ENCODE results near the gene SEMA4F.

Gene SEMA4F

DNA sequence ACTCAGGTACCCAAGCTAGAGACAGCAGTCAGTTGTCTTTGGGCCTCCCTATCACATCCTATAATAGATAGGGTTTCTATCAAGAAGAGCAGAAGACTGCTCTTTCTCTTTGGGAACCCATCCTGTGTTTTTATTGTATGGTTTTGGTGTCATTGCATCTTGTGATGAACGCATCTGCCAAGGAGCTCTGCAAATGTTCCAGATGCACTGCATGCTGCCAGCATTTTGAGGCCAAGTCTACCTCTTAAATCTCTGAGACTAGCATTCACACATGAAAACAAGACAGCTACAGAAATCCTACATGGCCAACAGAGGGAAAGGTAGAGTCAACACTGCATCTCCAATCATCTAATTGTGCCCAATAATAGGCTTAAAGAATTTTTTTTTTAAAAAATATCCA is 14.0 kb downstream of the SEMA4F start:
- no peak overlapping the region for H3K27ac ChIP-seq (ENCODE audit: low read depth, low read length)
- H3K9ac ChIP-seq (ENCODE audit: low read depth, low read length) = no peak overlapping the region
- H3K4me1 ChIP-seq (ENCODE audit: control insufficient read depth, insufficient read depth, low read length) = no peaks in the 10 kb centered on the region
- H3K27me3 ChIP-seq (ENCODE audit: control insufficient read depth, insufficient read depth, low read length) = no peaks in the 10 kb centered on the region
- no peaks in the 10 kb centered on the region for H3K9me3 ChIP-seq (ENCODE audit: control insufficient read depth, insufficient read depth, low read length)
- H3K36me3 ChIP-seq (ENCODE audit: control insufficient read depth, insufficient read depth, low read length) = no peaks in the 10 kb centered on the region
- no peak overlapping the region for H3K4me3 ChIP-seq (ENCODE audit: low read depth, low read length)

DNA sequence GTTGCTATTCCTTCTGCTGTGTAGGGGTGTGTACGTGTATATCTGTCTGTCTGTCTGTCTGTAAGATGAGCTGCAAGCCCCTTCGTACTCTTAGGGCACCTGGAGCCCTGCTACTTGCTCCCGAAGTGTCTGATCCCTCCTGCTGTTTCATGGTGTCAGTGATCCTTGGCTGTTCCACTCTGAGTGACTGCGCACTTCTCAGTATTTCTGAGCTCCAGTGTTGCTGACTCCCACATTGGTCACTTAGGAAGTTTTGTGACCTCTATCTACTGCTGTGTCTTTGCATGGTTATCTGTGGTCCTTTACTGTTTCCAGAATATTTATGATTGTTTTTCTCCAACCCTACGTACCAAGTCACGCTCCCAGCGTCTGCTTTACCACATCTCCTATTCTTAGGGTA is 16.2 kb downstream of the SEMA4F start:
- Histone ChIP-seq H3K27me3 (ENCODE audit: control insufficient read depth, insufficient read depth, low read length) (no peaks in the 10 kb centered on the region), H3K36me3 (ENCODE audit: control insufficient read depth, insufficient read depth, low read length) (no peaks in the 10 kb centered on the region), H3K9ac (ENCODE audit: low read depth, low read length) (no peak overlapping the region), H3K4me1 (ENCODE audit: control insufficient read depth, insufficient read depth, low read length) (no peaks in the 10 kb centered on the region), H3K9me3 (ENCODE audit: control insufficient read depth, insufficient read depth, low read length) (no peaks in the 10 kb centered on the region), H3K27ac (ENCODE audit: low read depth, low read length) (no peak overlapping the region), H3K4me3 (ENCODE audit: low read depth, low read length) (no peak overlapping the region)

DNA sequence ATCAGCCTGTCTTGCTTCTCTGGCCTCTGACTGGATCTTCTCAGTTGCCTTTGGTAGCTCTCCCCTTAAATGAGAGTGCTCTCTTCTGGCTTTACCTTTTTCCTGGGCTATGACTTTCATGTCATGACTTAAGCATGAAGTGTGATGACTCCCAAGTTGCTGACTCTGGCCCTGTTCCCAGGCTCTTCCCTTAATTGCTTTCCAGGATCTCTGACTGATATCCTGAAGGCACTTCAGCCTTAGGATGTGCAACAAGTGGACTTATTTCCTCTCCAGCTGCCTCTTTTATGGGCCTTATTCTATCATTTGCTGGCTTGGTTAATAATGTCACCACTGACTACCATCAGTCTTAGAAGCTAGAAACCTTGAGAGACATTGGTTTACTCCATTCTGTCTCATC is 17.4 kb downstream of the SEMA4F start:
- H3K9me3 ChIP-seq (ENCODE audit: control insufficient read depth, insufficient read depth, low read length) = no peaks in the 10 kb centered on the region
- H3K4me3 ChIP-seq (ENCODE audit: low read depth, low read length) = no peak overlapping the region
- no peak overlapping the region for H3K9ac ChIP-seq (ENCODE audit: low read depth, low read length)
- H3K36me3 ChIP-seq (ENCODE audit: control insufficient read depth, insufficient read depth, low read length) = no peaks in the 10 kb centered on the region
- H3K27me3 ChIP-seq (ENCODE audit: control insufficient read depth, insufficient read depth, low read length) = no peaks in the 10 kb centered on the region
- H3K27ac ChIP-seq (ENCODE audit: low read depth, low read length) = no peak overlapping the region
- H3K4me1 ChIP-seq (ENCODE audit: control insufficient read depth, insufficient read depth, low read length) = no peaks in the 10 kb centered on the region

DNA sequence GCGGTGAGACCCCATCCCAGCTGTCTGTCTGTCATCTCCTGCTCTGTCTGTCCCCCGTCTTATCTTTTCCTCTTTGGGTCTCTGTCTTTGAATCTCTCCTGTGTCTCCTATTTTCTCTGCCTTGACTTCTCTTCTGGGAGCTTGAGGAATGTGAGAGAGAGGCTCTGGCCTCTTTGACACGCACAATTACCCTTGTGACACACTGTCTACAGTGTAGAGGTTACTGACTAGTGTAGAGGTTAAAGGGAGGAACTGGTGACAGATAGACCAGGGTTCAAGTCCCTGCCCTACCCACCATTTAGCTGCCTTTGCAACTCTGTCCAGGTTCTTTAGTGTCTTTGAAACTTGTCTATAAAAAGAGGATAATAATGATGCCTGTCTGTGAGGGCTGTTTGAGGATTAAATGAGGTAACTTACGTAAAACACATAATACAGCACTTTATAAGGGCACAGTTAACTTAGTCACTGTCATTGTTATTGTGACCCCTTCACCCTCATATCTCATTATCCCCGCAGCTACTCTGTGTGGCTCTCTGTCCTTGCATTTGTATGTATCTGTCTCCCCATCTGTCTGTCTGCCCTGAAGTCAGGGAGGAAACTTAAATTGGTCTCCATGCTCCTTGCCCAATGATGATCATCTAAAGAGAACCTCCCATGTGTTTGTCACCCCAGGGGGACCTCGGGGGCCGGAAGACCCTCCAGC is 19.9 kb downstream of the SEMA4F start:
- Histone ChIP-seq H3K4me3 (ENCODE audit: low read depth, low read length) (no peak overlapping the region), H3K9ac (ENCODE audit: low read depth, low read length) (no peak overlapping the region), H3K27ac (ENCODE audit: low read depth, low read length) (no peak overlapping the region), H3K36me3 (ENCODE audit: control insufficient read depth, insufficient read depth, low read length) (no peaks in the 10 kb centered on the region), H3K27me3 (ENCODE audit: control insufficient read depth, insufficient read depth, low read length) (no peaks in the 10 kb centered on the region), H3K9me3 (ENCODE audit: control insufficient read depth, insufficient read depth, low read length) (no peaks in the 10 kb centered on the region), H3K4me1 (ENCODE audit: control insufficient read depth, insufficient read depth, low read length) (no peaks in the 10 kb centered on the region)

DNA sequence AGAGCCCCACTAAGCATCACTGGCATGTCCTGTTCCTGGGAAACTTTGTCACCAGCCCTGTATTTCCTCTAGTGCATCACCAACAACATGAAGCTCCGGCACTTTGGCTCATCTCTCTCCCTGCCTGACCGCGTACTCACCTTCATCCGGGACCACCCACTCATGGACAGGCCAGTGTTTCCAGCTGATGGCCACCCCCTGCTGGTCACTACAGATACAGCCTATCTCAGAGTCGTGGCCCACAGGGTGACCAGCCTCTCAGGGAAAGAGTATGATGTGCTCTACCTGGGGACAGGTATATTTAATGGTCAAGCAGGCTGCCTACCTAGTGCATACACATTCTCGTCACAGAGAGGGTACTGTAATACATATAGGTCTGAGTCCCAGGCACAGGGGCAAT is 21.0 kb downstream of the SEMA4F start:
- Histone ChIP-seq H3K27me3 (ENCODE audit: control insufficient read depth, insufficient read depth, low read length) (no peaks in the 10 kb centered on the region), H3K27ac (ENCODE audit: low read depth, low read length) (no peak overlapping the region), H3K4me3 (ENCODE audit: low read depth, low read length) (no peak overlapping the region), H3K9ac (ENCODE audit: low read depth, low read length) (no peak overlapping the region), H3K4me1 (ENCODE audit: control insufficient read depth, insufficient read depth, low read length) (no peaks in the 10 kb centered on the region), H3K9me3 (ENCODE audit: control insufficient read depth, insufficient read depth, low read length) (no peaks in the 10 kb centered on the region), H3K36me3 (ENCODE audit: control insufficient read depth, insufficient read depth, low read length) (no peaks in the 10 kb centered on the region)

DNA sequence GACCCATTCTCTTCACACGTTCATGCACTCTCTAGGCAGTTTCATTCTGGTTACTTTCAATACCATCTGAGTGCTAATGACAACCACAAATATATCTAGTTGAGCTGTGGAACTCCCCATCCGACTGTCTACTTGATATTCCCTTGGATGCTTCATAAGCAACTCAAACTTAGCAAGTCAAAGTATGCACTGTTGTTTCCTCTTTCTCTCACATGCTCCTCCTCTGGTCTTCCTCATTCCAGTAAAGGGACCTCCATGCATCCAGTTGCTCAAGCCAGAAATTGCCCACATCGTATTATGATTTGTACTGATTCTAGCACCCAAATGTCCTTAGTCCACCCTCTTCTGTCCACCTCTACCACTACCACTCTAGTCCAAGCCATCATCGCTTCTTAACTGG is 22.3 kb downstream of the SEMA4F start:
- H3K36me3 ChIP-seq (ENCODE audit: control insufficient read depth, insufficient read depth, low read length) = no peaks in the 10 kb centered on the region

DNA sequence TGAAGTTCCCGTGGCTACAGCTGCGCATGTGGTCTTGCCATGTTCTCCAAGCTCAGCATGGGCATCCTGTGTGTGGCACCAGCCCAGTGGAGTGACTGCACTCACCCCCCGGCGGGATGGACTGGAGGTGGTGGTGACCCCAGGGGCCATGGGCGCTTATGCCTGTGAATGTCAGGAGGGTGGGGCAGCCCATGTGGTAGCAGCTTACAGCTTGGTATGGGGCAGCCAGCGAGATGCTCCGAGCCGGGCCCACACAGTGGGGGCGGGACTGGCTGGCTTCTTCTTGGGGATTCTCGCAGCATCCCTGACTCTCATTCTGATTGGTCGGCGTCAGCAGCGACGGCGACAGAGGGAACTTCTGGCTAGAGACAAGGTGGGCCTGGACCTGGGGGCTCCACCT is 25.6 kb downstream of the SEMA4F start:
- no peak overlapping the region for H3K4me3 ChIP-seq (ENCODE audit: low read depth, low read length)
- H3K9ac ChIP-seq (ENCODE audit: low read depth, low read length) = no peak overlapping the region
- H3K36me3 ChIP-seq (ENCODE audit: control insufficient read depth, insufficient read depth, low read length) = no peaks in the 10 kb centered on the region
- H3K9me3 ChIP-seq (ENCODE audit: control insufficient read depth, insufficient read depth, low read length) = no peaks in the 10 kb centered on the region
- no peaks in the 10 kb centered on the region for H3K4me1 ChIP-seq (ENCODE audit: control insufficient read depth, insufficient read depth, low read length)
- no peak overlapping the region for H3K27ac ChIP-seq (ENCODE audit: low read depth, low read length)
- no peaks in the 10 kb centered on the region for H3K27me3 ChIP-seq (ENCODE audit: control insufficient read depth, insufficient read depth, low read length)

More for the DNA sequence above, 22.3 kb downstream of the SEMA4F start:
- Histone ChIP-seq H3K9ac (ENCODE audit: low read depth, low read length) (no peak overlapping the region), H3K27me3 (ENCODE audit: control insufficient read depth, insufficient read depth, low read length) (no peaks in the 10 kb centered on the region), H3K4me1 (ENCODE audit: control insufficient read depth, insufficient read depth, low read length) (no peaks in the 10 kb centered on the region), H3K4me3 (ENCODE audit: low read depth, low read length) (no peak overlapping the region), H3K9me3 (ENCODE audit: control insufficient read depth, insufficient read depth, low read length) (no peaks in the 10 kb centered on the region), H3K27ac (ENCODE audit: low read depth, low read length) (no peak overlapping the region)

DNA sequence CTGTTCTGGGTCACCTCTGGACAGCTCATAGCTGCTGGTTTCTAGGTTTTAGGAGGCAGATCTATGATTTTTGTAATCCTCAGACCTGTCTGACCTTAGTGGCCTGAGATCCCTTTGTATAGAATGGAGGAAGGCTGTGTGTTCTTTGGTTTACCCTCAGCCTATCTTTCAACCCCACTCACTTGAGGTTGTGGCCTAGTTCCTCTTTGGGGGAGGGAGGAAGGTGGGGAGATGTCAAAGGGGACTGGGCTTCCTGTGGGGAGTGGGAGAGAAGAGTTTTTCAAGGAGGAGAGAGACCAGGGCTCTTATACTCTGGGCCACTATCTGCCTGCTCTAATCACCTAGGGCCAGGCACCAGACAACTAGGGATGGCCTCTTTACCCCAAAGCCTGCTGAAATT is 28.5 kb downstream of the SEMA4F start:
- Histone ChIP-seq H3K4me3 (ENCODE audit: low read depth, low read length) (no peak overlapping the region), H3K27ac (ENCODE audit: low read depth, low read length) (no peak overlapping the region), H3K27me3 (ENCODE audit: control insufficient read depth, insufficient read depth, low read length) (no peaks in the 10 kb centered on the region), H3K9me3 (ENCODE audit: control insufficient read depth, insufficient read depth, low read length) (no peaks in the 10 kb centered on the region), H3K4me1 (ENCODE audit: control insufficient read depth, insufficient read depth, low read length) (no peaks in the 10 kb centered on the region), H3K36me3 (ENCODE audit: control insufficient read depth, insufficient read depth, low read length) (no peaks in the 10 kb centered on the region), H3K9ac (ENCODE audit: low read depth, low read length) (no peak overlapping the region)

DNA sequence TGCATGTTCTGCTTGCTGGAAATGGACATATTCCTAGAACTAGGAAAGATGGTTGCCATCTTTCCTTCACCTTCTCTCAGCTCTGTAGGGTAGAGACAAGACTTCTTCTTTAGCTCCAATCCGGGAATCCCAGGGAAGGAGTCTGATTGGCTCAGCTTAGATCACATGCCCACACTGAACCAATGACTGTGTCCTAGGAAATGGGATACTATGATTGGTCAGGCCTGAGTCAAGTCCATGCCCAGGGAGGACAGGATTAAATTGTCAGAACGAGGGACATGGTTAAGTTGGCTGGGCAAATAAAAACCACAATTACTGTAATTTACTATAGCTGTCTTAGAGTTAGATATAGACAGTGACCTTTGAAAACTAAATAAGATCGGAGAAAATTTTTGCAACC is 31.4 kb downstream of the SEMA4F start:
- no peaks in the 10 kb centered on the region for H3K36me3 ChIP-seq (ENCODE audit: control insufficient read depth, insufficient read depth, low read length)
- no peaks in the 10 kb centered on the region for H3K27me3 ChIP-seq (ENCODE audit: control insufficient read depth, insufficient read depth, low read length)
- no peak overlapping the region for H3K9ac ChIP-seq (ENCODE audit: low read depth, low read length)
- no peak overlapping the region for H3K4me3 ChIP-seq (ENCODE audit: low read depth, low read length)
- H3K9me3 ChIP-seq (ENCODE audit: control insufficient read depth, insufficient read depth, low read length) = no peaks in the 10 kb centered on the region
- H3K4me1 ChIP-seq (ENCODE audit: control insufficient read depth, insufficient read depth, low read length) = no peaks in the 10 kb centered on the region
- H3K27ac ChIP-seq (ENCODE audit: low read depth, low read length) = no peak overlapping the region

DNA sequence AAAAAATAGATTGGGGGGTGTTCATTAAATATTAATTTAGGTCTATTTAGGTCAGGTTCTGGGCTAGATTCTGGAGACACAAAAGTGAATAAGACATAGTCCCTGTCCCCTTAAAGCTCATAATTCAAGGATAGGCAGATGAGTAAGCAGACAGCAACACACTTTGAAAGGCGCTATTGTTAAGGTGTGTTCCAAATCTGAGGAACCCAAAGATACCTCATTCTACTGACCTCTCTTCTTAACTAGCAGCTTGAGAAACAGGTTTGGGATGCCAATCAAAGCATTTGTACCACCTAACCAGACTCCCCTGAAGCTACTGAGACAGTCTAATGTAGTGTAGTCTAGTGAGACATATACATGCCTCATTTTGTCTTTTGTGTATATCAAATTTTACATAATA is 34.8 kb downstream of the SEMA4F start:
- Histone ChIP-seq H3K9me3 (ENCODE audit: control insufficient read depth, insufficient read depth, low read length) (no peaks in the 10 kb centered on the region), H3K4me3 (ENCODE audit: low read depth, low read length) (no peak overlapping the region), H3K27me3 (ENCODE audit: control insufficient read depth, insufficient read depth, low read length) (no peaks in the 10 kb centered on the region), H3K4me1 (ENCODE audit: control insufficient read depth, insufficient read depth, low read length) (no peaks in the 10 kb centered on the region), H3K27ac (ENCODE audit: low read depth, low read length) (no peak overlapping the region), H3K36me3 (ENCODE audit: control insufficient read depth, insufficient read depth, low read length) (no peaks in the 10 kb centered on the region), H3K9ac (ENCODE audit: low read depth, low read length) (no peak overlapping the region)

DNA sequence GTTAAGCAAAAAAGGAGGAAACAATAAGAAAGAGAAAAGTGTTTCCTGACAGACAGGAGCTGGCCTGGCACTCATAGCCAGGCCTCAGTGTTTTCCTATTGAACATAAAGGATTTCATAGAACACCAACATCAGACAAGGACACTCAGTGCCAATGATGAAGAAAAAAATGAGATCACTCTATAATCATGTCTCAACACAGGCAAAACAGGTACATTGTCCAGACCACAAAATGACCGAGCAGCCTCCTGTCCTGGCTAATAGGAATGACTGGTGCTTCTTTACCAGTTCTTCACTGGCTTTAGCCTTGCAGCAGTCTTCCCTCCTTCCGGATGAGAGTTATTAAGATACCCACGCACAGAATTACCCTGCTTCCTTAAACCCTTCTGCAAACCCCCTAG is 35.6 kb downstream of the SEMA4F start:
- Histone ChIP-seq H3K9ac (ENCODE audit: low read depth, low read length) (no peak overlapping the region), H3K27ac (ENCODE audit: low read depth, low read length) (no peak overlapping the region), H3K4me3 (ENCODE audit: low read depth, low read length) (no peak overlapping the region), H3K4me1 (ENCODE audit: control insufficient read depth, insufficient read depth, low read length) (no peaks in the 10 kb centered on the region), H3K9me3 (ENCODE audit: control insufficient read depth, insufficient read depth, low read length) (no peaks in the 10 kb centered on the region), H3K27me3 (ENCODE audit: control insufficient read depth, insufficient read depth, low read length) (no peaks in the 10 kb centered on the region), H3K36me3 (ENCODE audit: control insufficient read depth, insufficient read depth, low read length) (no peaks in the 10 kb centered on the region)

DNA sequence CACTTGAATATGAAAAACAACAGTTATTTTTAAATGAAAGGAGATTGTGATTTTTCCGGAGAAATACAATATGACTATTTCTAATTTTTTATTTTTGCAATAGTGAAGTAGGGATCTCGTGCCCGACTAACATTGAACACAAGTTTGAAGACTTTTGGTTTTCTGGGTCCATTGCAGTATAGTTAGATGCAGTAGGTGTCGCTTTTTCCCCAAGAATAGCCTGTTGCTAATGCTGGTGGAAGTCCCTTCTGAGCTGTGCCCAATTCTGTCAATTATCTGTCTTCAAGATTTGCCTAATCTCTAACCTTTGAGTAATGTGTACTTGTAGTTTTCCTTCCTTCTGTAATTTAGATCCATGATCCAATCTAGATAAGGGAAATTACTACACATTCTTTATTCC is 36.5 kb downstream of the SEMA4F start:
- H3K4me3 ChIP-seq (ENCODE audit: low read depth, low read length) = no peak overlapping the region
- H3K9me3 ChIP-seq (ENCODE audit: control insufficient read depth, insufficient read depth, low read length) = no peaks in the 10 kb centered on the region
- no peak overlapping the region for H3K27ac ChIP-seq (ENCODE audit: low read depth, low read length)
- H3K36me3 ChIP-seq (ENCODE audit: control insufficient read depth, insufficient read depth, low read length) = no peaks in the 10 kb centered on the region
- H3K27me3 ChIP-seq (ENCODE audit: control insufficient read depth, insufficient read depth, low read length) = no peaks in the 10 kb centered on the region
- H3K4me1 ChIP-seq (ENCODE audit: control insufficient read depth, insufficient read depth, low read length) = no peaks in the 10 kb centered on the region
- H3K9ac ChIP-seq (ENCODE audit: low read depth, low read length) = no peak overlapping the region

Data from HUES48 (cell line).